WTC11 (cell line): ENCODE measurements around the gene SNX10. TPM values are rescaled to one million over a fixed set of nuclear protein-coding genes. Genes with fewer than 3 reads are reported as not detected.

Experiments used
- ATAC-seq: fragments of 200-7000 bp; cut with Tn5 transposase; 2 replicates; pipeline ENCODE4 v1.10.0; 2021; ENCODE audit warnings: mild to moderate bottlenecking, moderate library complexity
- CTCF ChIA-PET: fragments of 300-600 bp; sonication (Branson Sonifier 250); formaldehyde crosslinking; loops from one replicate; lab custom pipeline; 2021; ENCODE audit warnings: antibody characterized with exemption; lab: Charles Lee
- POLR2A ChIA-PET: fragments of 350-600 bp; sonication (Branson Sonifier 250); formaldehyde crosslinking; loops from one replicate; lab custom pipeline; 2021; ENCODE audit warnings: antibody characterized with exemption; lab: Charles Lee
- DNase-seq: peaks from one replicate; pipeline ENCODE4 v3.0.0; 2021; ENCODE audit warnings: low spot score
- H3K27ac Mint-ChIP-seq: 2 replicates; pipeline ENCODE4 v1.8.0; 2021; ENCODE audit warnings: mixed read lengths
- H3K27me3 Mint-ChIP-seq: 2 replicates; pipeline ENCODE4 v1.8.0; 2021; ENCODE audit warnings: low read depth, mild to moderate bottlenecking, moderate library complexity, mixed read lengths
- H3K36me3 Mint-ChIP-seq: 2 replicates; pipeline ENCODE4 v1.8.0; 2021; ENCODE audit warnings: mixed read lengths
- H3K4me1 Mint-ChIP-seq: 2 replicates; pipeline ENCODE4 v1.8.0; 2022; ENCODE audit warnings: mixed read lengths
- H3K4me3 Mint-ChIP-seq: 2 replicates; pipeline ENCODE4 v1.8.0; 2021; ENCODE audit warnings: mild to moderate bottlenecking, moderate library complexity, mixed read lengths
- H3K9me3 Mint-ChIP-seq: 2 replicates; pipeline ENCODE4 v1.8.0; 2021; ENCODE audit warnings: mixed read lengths
- ARID4B ChIP-seq: sonication (generic); formaldehyde crosslinking; IDR thresholded peaks from 2 replicates; pipeline ENCODE4 v1.8.0; 2023; ENCODE audit warnings: missing genetic modification reagents, mild to moderate bottlenecking, borderline replicate concordance
- ATF1 ChIP-seq: sonication (generic); formaldehyde crosslinking; IDR thresholded peaks from 2 replicates; pipeline ENCODE4 v1.8.1; 2023; ENCODE audit warnings: mild to moderate bottlenecking, moderate library complexity, missing genetic modification reagents
- ETV6 ChIP-seq: sonication (generic); formaldehyde crosslinking; IDR thresholded peaks from 2 replicates; pipeline ENCODE4 v1.8.1; 2022; ENCODE audit warnings: mild to moderate bottlenecking, missing genetic modification reagents
- FOXJ3 ChIP-seq: sonication (generic); formaldehyde crosslinking; IDR thresholded peaks from 2 replicates; pipeline ENCODE4 v1.9.0; 2021; ENCODE audit warnings: missing genetic modification reagents, mild to moderate bottlenecking, borderline replicate concordance
- FOXP1 ChIP-seq: sonication (generic); formaldehyde crosslinking; IDR thresholded peaks from 2 replicates; pipeline ENCODE4 v1.8.0; 2022; ENCODE audit warnings: missing genetic modification reagents, mild to moderate bottlenecking, moderate library complexity, borderline replicate concordance
- GABPB1 ChIP-seq: sonication (generic); formaldehyde crosslinking; IDR thresholded peaks from 2 replicates; pipeline ENCODE4 v1.8.1; 2023; ENCODE audit warnings: mild to moderate bottlenecking, missing genetic modification reagents
- MYBL2 ChIP-seq: sonication (generic); formaldehyde crosslinking; IDR thresholded peaks from 2 replicates; pipeline ENCODE4 v1.8.1; 2023; ENCODE audit warnings: mild to moderate bottlenecking, moderate library complexity, missing genetic modification reagents
- NR3C1 ChIP-seq: sonication (generic); formaldehyde crosslinking; conservative IDR thresholded peaks from 2 replicates; pipeline ENCODE4 v1.8.1; 2023; ENCODE audit warnings: low read depth, mild to moderate bottlenecking, missing genetic modification reagents
- OVOL2 ChIP-seq: fragments of 250-450 bp; sonication (Bioruptor Pico); IDR thresholded peaks from 2 replicates; pipeline ENCODE4 v1.9.0; 2021; ENCODE audit warnings: mild to moderate bottlenecking, borderline replicate concordance
- PREB ChIP-seq: sonication (generic); formaldehyde crosslinking; IDR thresholded peaks from 2 replicates; pipeline ENCODE4 v1.8.1; 2022; ENCODE audit warnings: mild to moderate bottlenecking, missing genetic modification reagents, moderate library complexity, borderline replicate concordance
- SMAD4 ChIP-seq: sonication (generic); formaldehyde crosslinking; IDR thresholded peaks from 2 replicates; pipeline ENCODE4 v1.8.0; 2022; ENCODE audit warnings: mild to moderate bottlenecking, missing genetic modification reagents
- SOX15 ChIP-seq: fragments of 250-450 bp; sonication (Bioruptor Pico); IDR thresholded peaks from 2 replicates; pipeline ENCODE4 v1.9.0; 2021; ENCODE audit warnings: mild to moderate bottlenecking
- TP53 ChIP-seq: sonication (generic); formaldehyde crosslinking; IDR thresholded peaks from 2 replicates; pipeline ENCODE4 v1.8.1; 2023; ENCODE audit warnings: mild to moderate bottlenecking, missing genetic modification reagents
- ZBTB43 ChIP-seq: sonication (generic); formaldehyde crosslinking; IDR thresholded peaks from 2 replicates; pipeline ENCODE4 v1.8.1; 2023; ENCODE audit warnings: mild to moderate bottlenecking, missing genetic modification reagents
- total RNA-seq: library from RNA; stranded (reverse); gene quantifications from 3 replicates; pipeline ENCODE4 v1.2.3, GENCODE V29; 2021
- TF ChIP-seq, protein P1 (sequence below): fragments of 250-450 bp; sonication (Bioruptor Pico); IDR thresholded peaks from 2 replicates; pipeline ENCODE4 v1.9.0; 2021; ENCODE audit warnings: mild to moderate bottlenecking, borderline replicate concordance
- TF ChIP-seq, protein P2 (sequence below): fragments of 250-450 bp; sonication (Bioruptor Pico); IDR thresholded peaks from 2 replicates; pipeline ENCODE4 v1.9.0; 2021; ENCODE audit warnings: moderate library complexity, mild to moderate bottlenecking, inconsistent platforms, borderline replicate concordance

Gene SNX10
- total RNA-seq, 1 experiment from 2014 or later, result 10.8 TPM

DNA sequence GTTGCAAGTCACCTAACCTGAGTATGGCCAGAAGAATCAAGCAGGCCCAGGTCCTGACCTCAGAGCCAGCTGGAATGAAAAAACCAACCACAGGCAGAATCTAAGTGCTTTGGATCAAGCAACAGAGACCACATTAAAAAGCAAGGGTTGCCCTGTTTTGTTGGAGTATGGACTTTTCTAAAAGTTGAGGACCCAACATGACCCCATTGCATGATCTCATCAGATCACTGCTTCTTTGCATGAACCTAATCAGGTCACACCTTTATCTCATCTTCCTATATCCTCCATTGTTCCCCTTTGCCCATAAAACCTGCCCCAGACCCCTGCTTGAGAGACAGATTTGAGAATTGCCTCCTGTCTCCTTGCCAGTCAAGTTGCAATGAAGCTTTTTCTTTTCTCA, 11.6 kb upstream of the SNX10 start (continued):
- no peak for TF ChIP-seq ARID4B (CRISPR knock-in tag)

- CTCF ChIA-PET, result interaction anchor here (1.3 to 1.4 kb wide), 2 partner anchors 11 to 89 kb away, joined by 3 read pairs; partner anchors contain the start of gene SNX10
- Mint-ChIP-seq H3K4me3 (no peak overlapping the region), H3K27me3 (no peaks in the 10 kb centered on the region), H3K4me1 (peaks cover 6% of the 10 kb centered on the region; the same call in 1 of the 2 replicates), H3K36me3 (no peaks in the 10 kb centered on the region; the same call in 1 of the 2 replicates)
- no peak for DNase-seq
- POLR2A ChIA-PET, result no interaction called here
- ATAC-seq, result no peak
- TF ChIP-seq TP53 (CRISPR knock-in tag), result no peak
- TF ChIP-seq MYBL2 (CRISPR knock-in tag), result no peak
- TF ChIP-seq GABPB1 (CRISPR knock-in tag), result no peak
- no peak for TF ChIP-seq FOXP1 (CRISPR knock-in tag)
- TF ChIP-seq FOXJ3, result no peak
- no peak for TF ChIP-seq NR3C1 (CRISPR knock-in tag)
- no peak for TF ChIP-seq ETV6 (CRISPR knock-in tag)
- TF ChIP-seq, protein P1, sequence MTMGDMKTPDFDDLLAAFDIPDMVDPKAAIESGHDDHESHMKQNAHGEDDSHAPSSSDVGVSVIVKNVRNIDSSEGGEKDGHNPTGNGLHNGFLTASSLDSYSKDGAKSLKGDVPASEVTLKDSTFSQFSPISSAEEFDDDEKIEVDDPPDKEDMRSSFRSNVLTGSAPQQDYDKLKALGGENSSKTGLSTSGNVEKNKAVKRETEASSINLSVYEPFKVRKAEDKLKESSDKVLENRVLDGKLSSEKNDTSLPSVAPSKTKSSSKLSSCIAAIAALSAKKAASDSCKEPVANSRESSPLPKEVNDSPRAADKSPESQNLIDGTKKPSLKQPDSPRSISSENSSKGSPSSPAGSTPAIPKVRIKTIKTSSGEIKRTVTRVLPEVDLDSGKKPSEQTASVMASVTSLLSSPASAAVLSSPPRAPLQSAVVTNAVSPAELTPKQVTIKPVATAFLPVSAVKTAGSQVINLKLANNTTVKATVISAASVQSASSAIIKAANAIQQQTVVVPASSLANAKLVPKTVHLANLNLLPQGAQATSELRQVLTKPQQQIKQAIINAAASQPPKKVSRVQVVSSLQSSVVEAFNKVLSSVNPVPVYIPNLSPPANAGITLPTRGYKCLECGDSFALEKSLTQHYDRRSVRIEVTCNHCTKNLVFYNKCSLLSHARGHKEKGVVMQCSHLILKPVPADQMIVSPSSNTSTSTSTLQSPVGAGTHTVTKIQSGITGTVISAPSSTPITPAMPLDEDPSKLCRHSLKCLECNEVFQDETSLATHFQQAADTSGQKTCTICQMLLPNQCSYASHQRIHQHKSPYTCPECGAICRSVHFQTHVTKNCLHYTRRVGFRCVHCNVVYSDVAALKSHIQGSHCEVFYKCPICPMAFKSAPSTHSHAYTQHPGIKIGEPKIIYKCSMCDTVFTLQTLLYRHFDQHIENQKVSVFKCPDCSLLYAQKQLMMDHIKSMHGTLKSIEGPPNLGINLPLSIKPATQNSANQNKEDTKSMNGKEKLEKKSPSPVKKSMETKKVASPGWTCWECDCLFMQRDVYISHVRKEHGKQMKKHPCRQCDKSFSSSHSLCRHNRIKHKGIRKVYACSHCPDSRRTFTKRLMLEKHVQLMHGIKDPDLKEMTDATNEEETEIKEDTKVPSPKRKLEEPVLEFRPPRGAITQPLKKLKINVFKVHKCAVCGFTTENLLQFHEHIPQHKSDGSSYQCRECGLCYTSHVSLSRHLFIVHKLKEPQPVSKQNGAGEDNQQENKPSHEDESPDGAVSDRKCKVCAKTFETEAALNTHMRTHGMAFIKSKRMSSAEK (CRISPR knock-in tag), result no peak
- no peak for TF ChIP-seq ZBTB43 (CRISPR knock-in tag)
- no peak for TF ChIP-seq SMAD4
- TF ChIP-seq ATF1 (CRISPR knock-in tag), result no peak
- no peak for TF ChIP-seq OVOL2
- TF ChIP-seq PREB (CRISPR knock-in tag), result no peak
- TF ChIP-seq, protein P2, sequence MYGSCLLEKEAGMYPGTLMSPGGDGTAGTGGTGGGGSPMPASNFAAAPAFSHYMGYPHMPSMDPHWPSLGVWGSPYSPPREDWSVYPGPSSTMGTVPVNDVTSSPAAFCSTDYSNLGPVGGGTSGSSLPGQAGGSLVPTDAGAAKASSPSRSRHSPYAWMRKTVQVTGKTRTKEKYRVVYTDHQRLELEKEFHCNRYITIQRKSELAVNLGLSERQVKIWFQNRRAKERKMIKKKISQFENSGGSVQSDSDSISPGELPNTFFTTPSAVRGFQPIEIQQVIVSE (CRISPR knock-in tag), result no peak
- no peak for TF ChIP-seq SOX15
- TF ChIP-seq, all 79 proteins: peak for 0
- Mint-ChIP-seq H3K27ac (no peak overlapping the region), H3K9me3 (peaks cover 3% of the 10 kb centered on the region; the same call in 1 of the 2 replicates)
These were observed 10.9 kb upstream of the SNX10 start for GRCh38 chr7:26280723-26281122.
